Measurements from ENCODE around the gene KMT2D.

The KMT2D gene

GRCh38 chr12:49051777-49052438 is 8.7 kb downstream of the KMT2D start:
- DNase-seq: no peak

GRCh38 chr12:49051373-49051764 is 9.2 kb downstream of the KMT2D start:
- DNase-seq: no peak

DNA sequence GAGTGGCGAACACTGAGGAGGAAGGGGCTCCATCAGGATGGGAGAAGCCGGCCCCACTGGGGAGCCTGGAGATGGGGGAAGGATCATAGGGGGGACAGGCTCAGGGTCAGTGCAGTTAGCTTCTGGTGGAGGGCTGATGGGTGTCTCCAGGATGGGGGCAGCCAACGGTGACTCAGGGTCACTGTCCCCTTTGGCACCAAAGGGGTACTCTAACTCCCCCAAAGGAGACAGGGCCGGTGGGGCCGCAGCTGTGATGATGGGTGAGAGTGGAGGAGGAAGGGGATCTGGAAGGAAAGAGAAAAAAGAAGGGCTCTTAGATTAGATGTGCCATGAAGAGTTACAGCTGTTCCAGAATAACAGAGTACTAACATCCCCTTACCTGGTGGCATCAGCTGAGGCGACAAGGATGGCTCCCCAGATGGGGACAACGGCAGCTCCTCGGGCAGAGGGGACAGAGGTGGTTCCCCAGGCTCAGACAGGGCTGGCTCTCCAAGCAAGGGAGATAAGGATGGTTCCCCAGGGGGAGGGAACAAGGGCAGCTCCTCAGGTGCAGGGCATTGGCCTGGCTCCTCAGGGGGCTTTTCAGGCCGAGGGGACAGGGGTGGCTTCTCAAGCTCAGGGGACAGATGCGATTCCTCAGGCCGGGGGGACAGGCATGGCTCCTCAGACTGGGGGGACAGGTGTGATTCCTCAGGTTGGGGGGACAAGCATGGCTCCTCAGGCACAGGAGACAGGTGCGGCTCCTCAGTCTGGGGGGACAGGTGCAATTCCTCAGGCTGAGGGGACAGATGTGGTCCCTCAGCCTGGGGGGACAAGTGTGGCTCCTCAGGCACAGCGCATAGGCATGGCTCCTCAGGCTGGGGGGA is 9.9 kb downstream of the KMT2D start:
- no peak for DNase-seq

- no peak for DNase-seq
Measured at GRCh38 chr12:49049566-49050224, 10.9 kb downstream of the KMT2D start.

- DNase-seq: no peak
Measured at GRCh38 chr12:49048953-49049352, 11.6 kb downstream of the KMT2D start.

- DNase-seq: no peak
Measured at GRCh38 chr12:49046129-49046895, 14.3 kb downstream of the KMT2D start.

- no peak for DNase-seq
Measured at GRCh38 chr12:49044660-49045059, 15.9 kb downstream of the KMT2D start.

DNA sequence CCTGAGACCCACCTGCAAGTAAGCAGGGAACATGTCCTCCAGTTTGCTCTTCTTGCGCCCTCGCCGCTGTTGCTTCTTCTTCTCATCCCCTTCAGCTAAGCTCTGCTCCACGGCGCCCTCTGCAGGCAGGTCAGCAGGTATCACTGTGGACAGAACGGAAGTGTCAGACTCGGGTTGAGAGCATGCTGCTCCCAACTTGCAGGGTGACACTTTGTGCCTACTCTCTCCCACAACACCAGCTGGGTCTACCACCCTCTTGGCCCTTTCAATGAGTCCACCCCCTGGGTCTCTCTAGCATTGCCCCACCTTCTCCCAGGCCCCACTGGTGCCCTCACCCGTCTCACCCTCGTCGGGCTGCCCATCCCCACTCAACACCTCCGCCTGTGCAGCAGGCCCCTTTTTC is 16.7 kb downstream of the KMT2D start:
- peak; percentile 80 to 84 for DNase-seq

DNA sequence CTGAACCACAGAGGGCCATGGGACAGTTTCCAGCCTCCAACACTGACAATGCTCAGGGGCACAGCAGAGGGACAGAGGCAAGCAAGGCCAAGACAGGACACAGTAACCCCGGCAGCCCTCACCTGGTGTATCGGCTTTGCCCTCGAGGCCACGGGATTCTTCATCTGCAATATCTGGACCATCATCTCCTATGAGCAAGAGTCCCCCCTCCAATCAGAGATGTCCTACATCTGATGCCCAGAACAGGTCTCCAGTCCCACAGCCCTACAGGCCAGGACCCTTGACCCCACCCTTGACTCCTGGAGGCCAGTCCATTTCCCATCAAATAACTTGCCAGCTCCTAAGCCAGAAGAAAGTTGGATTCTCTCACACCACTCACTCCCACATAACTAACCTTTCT is 17.4 kb downstream of the KMT2D start:
- DNase-seq: no peak

- no peak for DNase-seq
Measured at GRCh38 chr12:49041881-49042484, 18.6 kb downstream of the KMT2D start.

- DNase-seq: no peak
Measured at GRCh38 chr12:49041036-49041880, 19.3 kb downstream of the KMT2D start.

- no peak for DNase-seq
Measured at GRCh38 chr12:49040364-49040855, 20.2 kb downstream of the KMT2D start.

GRCh38 chr12:49039421-49040363 is 20.9 kb downstream of the KMT2D start:
- DNase-seq: no peak

DNA sequence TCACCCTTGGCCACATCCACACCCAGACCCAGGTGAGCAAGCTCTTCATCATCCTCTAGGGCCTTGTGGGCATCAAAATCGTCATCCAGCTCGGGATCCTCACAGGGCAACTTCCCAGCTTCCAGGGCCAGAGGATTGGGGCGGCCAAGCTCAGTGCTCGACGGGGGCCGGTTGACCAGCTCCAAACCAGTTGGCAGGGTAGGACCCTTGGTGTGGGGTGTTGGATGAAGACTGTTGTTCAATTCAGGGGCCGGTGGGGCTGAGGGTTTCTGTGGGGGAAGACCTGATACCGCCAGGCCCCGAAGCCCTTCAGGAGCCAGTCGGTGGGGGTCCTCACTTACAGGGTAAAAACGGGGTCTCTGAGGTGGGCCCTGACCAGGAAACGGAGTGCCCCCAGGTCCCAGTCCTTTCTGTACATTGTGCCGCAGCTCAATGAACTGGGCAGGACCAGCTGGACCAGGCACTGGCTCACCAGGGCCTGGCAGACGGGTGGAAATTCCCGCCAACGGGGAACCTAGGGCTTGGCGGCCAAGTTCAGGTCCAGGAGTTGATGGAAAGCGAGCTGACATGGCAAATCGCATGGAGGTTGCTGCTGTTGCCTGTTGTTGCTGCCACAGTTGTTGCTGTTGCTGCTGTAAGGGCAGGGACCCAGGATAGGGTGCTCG is 22.2 kb downstream of the KMT2D start:
- no peak for DNase-seq

DNA sequence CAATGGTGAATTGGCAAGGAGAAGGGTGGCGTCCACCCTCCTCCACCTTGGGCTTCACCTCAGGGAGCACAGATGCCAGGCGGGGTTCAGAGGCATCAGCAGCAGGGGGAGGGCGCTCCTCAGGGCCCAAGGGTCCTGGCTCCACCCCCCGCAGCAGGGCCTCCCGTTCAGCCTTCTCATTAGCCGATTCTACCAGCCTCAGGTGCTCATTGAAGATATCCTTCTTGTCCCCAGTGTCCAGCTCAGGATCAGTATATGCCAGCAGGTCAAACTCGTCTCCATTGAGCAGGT is 22.7 kb downstream of the KMT2D start:
- no peak for DNase-seq

- DNase-seq: no peak
Measured at GRCh38 chr12:49037111-49037946, 23.3 kb downstream of the KMT2D start.

- DNase-seq: no peak
Measured at GRCh38 chr12:49036029-49036428, 24.6 kb downstream of the KMT2D start.

GRCh38 chr12:49034286-49034622 is 26.3 kb downstream of the KMT2D start:
- DNase-seq: no peak

Data from CD4-positive, alpha-beta T cell treated with Interleukin-1 beta for 1 hour (primary cell).